Thyroid gland (tissue), 4 donors: Measurements from ENCODE around the gene DDX24.

Experiments used
- POLR2A ChIP-seq, 2 donors: fragments of 450-650 bp; IDR thresholded peaks; one replicate each; pipeline ENCODE4 v1.6.1; 2017; ENCODE audit warnings: antibody characterized with exemption in 2 of 2, mild to moderate bottlenecking in 2 of 2, moderate library complexity in 1 of 2
- TF ChIP-seq, protein P1 (sequence below), 6 experiments: fragments of 200-600 bp in 3 of 6; fragments of 450-650 bp in 3 of 6; sonication (generic) in 3 of 6; IDR thresholded peaks; one replicate each; pipeline ENCODE4 v1.5.1; 2016 to 2019; ENCODE audit warnings: antibody characterized with exemption in 6 of 6, mild to moderate bottlenecking in 2 of 6, inconsistent platforms in 1 of 6, moderate library complexity in 1 of 6

- TF ChIP-seq POLR2A (IDR thresholded peaks at IDR 0.05) = no peak
- TF ChIP-seq, protein P1, sequence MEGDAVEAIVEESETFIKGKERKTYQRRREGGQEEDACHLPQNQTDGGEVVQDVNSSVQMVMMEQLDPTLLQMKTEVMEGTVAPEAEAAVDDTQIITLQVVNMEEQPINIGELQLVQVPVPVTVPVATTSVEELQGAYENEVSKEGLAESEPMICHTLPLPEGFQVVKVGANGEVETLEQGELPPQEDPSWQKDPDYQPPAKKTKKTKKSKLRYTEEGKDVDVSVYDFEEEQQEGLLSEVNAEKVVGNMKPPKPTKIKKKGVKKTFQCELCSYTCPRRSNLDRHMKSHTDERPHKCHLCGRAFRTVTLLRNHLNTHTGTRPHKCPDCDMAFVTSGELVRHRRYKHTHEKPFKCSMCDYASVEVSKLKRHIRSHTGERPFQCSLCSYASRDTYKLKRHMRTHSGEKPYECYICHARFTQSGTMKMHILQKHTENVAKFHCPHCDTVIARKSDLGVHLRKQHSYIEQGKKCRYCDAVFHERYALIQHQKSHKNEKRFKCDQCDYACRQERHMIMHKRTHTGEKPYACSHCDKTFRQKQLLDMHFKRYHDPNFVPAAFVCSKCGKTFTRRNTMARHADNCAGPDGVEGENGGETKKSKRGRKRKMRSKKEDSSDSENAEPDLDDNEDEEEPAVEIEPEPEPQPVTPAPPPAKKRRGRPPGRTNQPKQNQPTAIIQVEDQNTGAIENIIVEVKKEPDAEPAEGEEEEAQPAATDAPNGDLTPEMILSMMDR (IDR thresholded peaks at IDR 0.05) = peak in 1 of 6 experiments; percentile 28
Observed at GRCh38 chr14:94005324-94006073, 75.5 kb downstream of the DDX24 start.
